Mesenchymal stem cell (in vitro differentiated cells and primary cell): Measurements from ENCODE around the gene ARMC9. TPM values are rescaled to one million over a fixed set of nuclear protein-coding genes. Genes with fewer than 3 reads are reported as not detected.

ENCODE experiments used
- DNase-seq: peaks from one replicate; pipeline ENCODE4 v3.0.0-alpha.2; 2013
- H2AFZ ChIP-seq: one replicate; pipeline ENCODE4 v1.6.1; 2013; ENCODE audit warnings: low read depth, mild to moderate bottlenecking, control low read depth, inconsistent platforms, low read length, moderate library complexity
- H2AK5ac ChIP-seq: 2 replicates; pipeline ENCODE4 v1.6.1; 2013; ENCODE audit warnings: low read length, moderate library complexity, mild to moderate bottlenecking, inconsistent platforms; ENCODE audit not compliant: severe bottlenecking
- H2BK120ac ChIP-seq: one replicate; pipeline ENCODE4 v1.6.1; 2013; ENCODE audit warnings: low read depth, mild to moderate bottlenecking, inconsistent platforms, low read length, moderate library complexity
- H2BK12ac ChIP-seq, 2 experiments: one replicate each; pipeline ENCODE4 v1.6.1; 2013; ENCODE audit warnings: inconsistent platforms in 2 of 2, low read length in 2 of 2, mild to moderate bottlenecking in 2 of 2, moderate library complexity in 2 of 2, control low read depth in 1 of 2
- H2BK15ac ChIP-seq: one replicate; pipeline ENCODE4 v1.6.1; 2013; ENCODE audit warnings: mild to moderate bottlenecking, low read depth, inconsistent platforms; ENCODE audit not compliant: poor library complexity, severe bottlenecking
- H2BK5ac ChIP-seq: 2 replicates; pipeline ENCODE4 v1.6.1; 2013; ENCODE audit warnings: low read depth, mild to moderate bottlenecking, low read length, control low read depth, inconsistent platforms; ENCODE audit not compliant: poor library complexity, severe bottlenecking
- H3K14ac ChIP-seq, 2 experiments: one replicate each; pipeline ENCODE4 v1.6.1; 2013; ENCODE audit warnings: inconsistent platforms in 2 of 2, low read length in 2 of 2, control low read depth in 1 of 2, mild to moderate bottlenecking in 1 of 2, moderate library complexity in 1 of 2
- H3K18ac ChIP-seq, 2 experiments: one replicate each; pipeline ENCODE4 v1.6.1; 2013; ENCODE audit warnings: inconsistent platforms in 2 of 2, low read length in 2 of 2, control low read depth in 1 of 2, low read depth in 1 of 2, mild to moderate bottlenecking in 1 of 2
- H3K23ac ChIP-seq, 2 experiments: one replicate each; pipeline ENCODE4 v1.6.1; 2013; ENCODE audit warnings: inconsistent platforms in 2 of 2, low read length in 2 of 2, mild to moderate bottlenecking in 2 of 2, moderate library complexity in 2 of 2, control low read depth in 1 of 2
- H3K27ac ChIP-seq: 2 replicates; pipeline ENCODE4 v1.5.1; 2013; ENCODE audit warnings: mild to moderate bottlenecking, moderate library complexity, low read length, control low read depth, inconsistent platforms; ENCODE audit not compliant: poor library complexity, severe bottlenecking
- H3K27me3 ChIP-seq, 2 experiments: 2 replicates each; pipeline versions ENCODE4 v1.6.1 to v1.7.0; 2013; ENCODE audit warnings: low read length in 2 of 2, mild to moderate bottlenecking in 2 of 2, moderate library complexity in 2 of 2, control low read depth in 1 of 2, inconsistent platforms in 1 of 2; ENCODE audit not compliant: control insufficient read depth in 1 of 2, insufficient read depth in 1 of 2
- H3K36me3 ChIP-seq, 2 experiments: 2 replicates each; pipeline versions ENCODE4 v1.6.1 to v1.7.0; 2013; ENCODE audit warnings: low read length in 2 of 2, control low read depth in 1 of 2, inconsistent platforms in 1 of 2, low read depth in 1 of 2, mild to moderate bottlenecking in 1 of 2; ENCODE audit not compliant: insufficient read depth in 2 of 2, control insufficient read depth in 1 of 2
- H3K4ac ChIP-seq, 2 experiments: one replicate each; pipeline ENCODE4 v1.6.1; 2013; ENCODE audit warnings: inconsistent platforms in 2 of 2, low read length in 2 of 2, mild to moderate bottlenecking in 2 of 2, moderate library complexity in 2 of 2, control low read depth in 1 of 2, low read depth in 1 of 2
- H3K4me1 ChIP-seq: 2 replicates; pipeline ENCODE4 v1.6.1; 2013; ENCODE audit warnings: low read depth, low read length, control low read depth; ENCODE audit not compliant: control insufficient read depth, insufficient read depth
- H3K4me2 ChIP-seq: 2 replicates; pipeline ENCODE4 v1.6.1; 2013; ENCODE audit warnings: low read length, mild to moderate bottlenecking, inconsistent platforms; ENCODE audit not compliant: poor library complexity, severe bottlenecking
- H3K4me3 ChIP-seq, 2 experiments: 2 replicates each; pipeline versions ENCODE4 v1.5.1 to v1.7.0; 2013; ENCODE audit warnings: low read length in 2 of 2, mild to moderate bottlenecking in 2 of 2, control low read depth in 1 of 2, low read depth in 1 of 2; ENCODE audit not compliant: insufficient read depth in 1 of 2
- H3K79me1 ChIP-seq: replicated peaks from 2 replicates; pipeline ENCODE4 v1.6.1; 2013; ENCODE audit warnings: mild to moderate bottlenecking, control low read depth, low read length, inconsistent platforms; ENCODE audit not compliant: poor library complexity, severe bottlenecking
- H3K9ac ChIP-seq: 2 replicates; pipeline ENCODE4 v1.7.0; 2013; ENCODE audit warnings: mild to moderate bottlenecking, low read length, moderate library complexity
- H3K9me3 ChIP-seq: 2 replicates; pipeline ENCODE4 v1.7.0; 2013; ENCODE audit warnings: mild to moderate bottlenecking, low read length; ENCODE audit not compliant: control insufficient read depth
- H4K8ac ChIP-seq: one replicate; pipeline ENCODE4 v1.6.1; 2013; ENCODE audit warnings: inconsistent platforms, mild to moderate bottlenecking, low read length, moderate library complexity
- H4K91ac ChIP-seq: one replicate; pipeline ENCODE4 v1.6.1; 2013; ENCODE audit warnings: mild to moderate bottlenecking, low read length, inconsistent platforms
- WGBS: methylation state at CpG from one replicate; pipeline ENCODE4 v1.1.7; 2013; ENCODE audit warnings: mixed read lengths; 5-methylcytosine and 5-hydroxymethylcytosine counted together
- polyA plus RNA-seq, 2 experiments: library from polyadenylated mRNA; stranded (reverse); fragments of 200-250 nt; gene quantifications; one replicate each; pipeline ENCODE4 v1.2.3, GENCODE V29; 2013

Gene ARMC9, protein sequence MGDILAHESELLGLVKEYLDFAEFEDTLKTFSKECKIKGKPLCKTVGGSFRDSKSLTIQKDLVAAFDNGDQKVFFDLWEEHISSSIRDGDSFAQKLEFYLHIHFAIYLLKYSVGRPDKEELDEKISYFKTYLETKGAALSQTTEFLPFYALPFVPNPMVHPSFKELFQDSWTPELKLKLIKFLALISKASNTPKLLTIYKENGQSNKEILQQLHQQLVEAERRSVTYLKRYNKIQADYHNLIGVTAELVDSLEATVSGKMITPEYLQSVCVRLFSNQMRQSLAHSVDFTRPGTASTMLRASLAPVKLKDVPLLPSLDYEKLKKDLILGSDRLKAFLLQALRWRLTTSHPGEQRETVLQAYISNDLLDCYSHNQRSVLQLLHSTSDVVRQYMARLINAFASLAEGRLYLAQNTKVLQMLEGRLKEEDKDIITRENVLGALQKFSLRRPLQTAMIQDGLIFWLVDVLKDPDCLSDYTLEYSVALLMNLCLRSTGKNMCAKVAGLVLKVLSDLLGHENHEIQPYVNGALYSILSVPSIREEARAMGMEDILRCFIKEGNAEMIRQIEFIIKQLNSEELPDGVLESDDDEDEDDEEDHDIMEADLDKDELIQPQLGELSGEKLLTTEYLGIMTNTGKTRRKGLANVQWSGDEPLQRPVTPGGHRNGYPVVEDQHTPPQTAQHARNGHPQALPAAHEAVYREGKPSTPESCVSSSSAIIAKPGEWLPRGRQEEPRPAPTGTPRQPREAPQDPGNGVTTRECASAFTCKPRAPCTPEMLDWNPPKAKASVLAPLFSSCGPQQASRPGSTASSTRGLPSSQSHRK
- 200 TPM for polyA plus RNA-seq (2013, experiment 1 of 2)
- polyA plus RNA-seq (2013, experiment 2 of 2), result 202 TPM

- H3K36me3 ChIP-seq, result peaks cover 7 to 31% of the 10 kb centered on the region in 2 experiments
- peak within 1 kb of the TSS; percentile 97 for H4K91ac ChIP-seq
- no peaks in the 10 kb centered on the region for H3K9me3 ChIP-seq
- H3K79me1 ChIP-seq, result peaks cover 8% of the 10 kb centered on the region
- peak within 1 kb of the TSS; percentile 91 for H3K27ac ChIP-seq
- H3K18ac ChIP-seq, result peak within 1 kb of the TSS; percentile 10 to 99
- H2BK15ac ChIP-seq, result peak within 1 kb of the TSS; percentile 80
- peak within 1 kb of the TSS; percentile 46 for H2BK5ac ChIP-seq
- peak within 1 kb of the TSS; percentile 86 for H3K4me2 ChIP-seq
- H2BK120ac ChIP-seq, result peak within 1 kb of the TSS; percentile 87
- under 1% methylated on average over 83 of the region's 83 CpGs for WGBS
- H2BK12ac ChIP-seq, result peak within 1 kb of the TSS in 1 of 2 experiments; percentile 96
- peak; percentile 77 for DNase-seq
- H2AK5ac ChIP-seq, result peak within 1 kb of the TSS; percentile 37
- H3K4me1 ChIP-seq, result peaks cover 16% of the 10 kb centered on the region
- peak within 1 kb of the TSS; percentile 96 for H3K9ac ChIP-seq
- H2AFZ ChIP-seq, result peak within 1 kb of the TSS; percentile 72
- H3K4ac ChIP-seq, result peak within 1 kb of the TSS; percentile 92 to 97
- H3K14ac ChIP-seq, result peak within 1 kb of the TSS in 1 of 2 experiments; percentile 97
- H3K27me3 ChIP-seq, result no peaks in the 10 kb centered on the region
- H4K8ac ChIP-seq, result peak within 1 kb of the TSS; percentile 82
- H3K4me3 ChIP-seq, result peak within 1 kb of the TSS; percentile 93
- peak within 1 kb of the TSS in 1 of 2 experiments; percentile 83 for H3K23ac ChIP-seq
These were observed at the start of gene ARMC9 for GRCh38 chr2:231198291-231199173. Gene ARMC9, plus strand, starts transcription at chr2:231198631. Its CDS starts 7,608 bp downstream, at chr2:231206239.

GRCh38 chr2:231152800-231153557, 45.5 kb upstream of the ARMC9 start:
- H3K4me3 ChIP-seq, result no peak overlapping the region
- no peak overlapping the region for H2BK15ac ChIP-seq
- H3K23ac ChIP-seq, result no peak overlapping the region
- peak overlapping the region in 1 of 2 experiments; percentile 24 for H3K18ac ChIP-seq
- peaks cover 1% of the 10 kb centered on the region for H3K4me1 ChIP-seq
- H2BK5ac ChIP-seq, result no peak overlapping the region
- no peaks in the 10 kb centered on the region for H3K9me3 ChIP-seq
- H4K8ac ChIP-seq, result no peak overlapping the region
- H3K9ac ChIP-seq, result no peak overlapping the region
- peak overlapping the region; percentile 83 for H3K27ac ChIP-seq
- H3K4ac ChIP-seq, result no peak overlapping the region
- H3K4me2 ChIP-seq, result no peak overlapping the region
- no peak overlapping the region for H4K91ac ChIP-seq
- WGBS, result 47% methylated on average over 6 of the region's 8 CpGs
- H3K36me3 ChIP-seq, result peaks cover 12 to 60% of the 10 kb centered on the region in 2 experiments
- no peak overlapping the region for H2AK5ac ChIP-seq
- H2AFZ ChIP-seq, result no peak overlapping the region
- peaks cover 7% of the 10 kb centered on the region for H3K79me1 ChIP-seq
- no peak overlapping the region for H2BK120ac ChIP-seq
- H3K14ac ChIP-seq, result no peak overlapping the region
- H3K27me3 ChIP-seq, result no peaks in the 10 kb centered on the region
- peak; percentile 82 for DNase-seq
- H2BK12ac ChIP-seq, result no peak overlapping the region

DNA sequence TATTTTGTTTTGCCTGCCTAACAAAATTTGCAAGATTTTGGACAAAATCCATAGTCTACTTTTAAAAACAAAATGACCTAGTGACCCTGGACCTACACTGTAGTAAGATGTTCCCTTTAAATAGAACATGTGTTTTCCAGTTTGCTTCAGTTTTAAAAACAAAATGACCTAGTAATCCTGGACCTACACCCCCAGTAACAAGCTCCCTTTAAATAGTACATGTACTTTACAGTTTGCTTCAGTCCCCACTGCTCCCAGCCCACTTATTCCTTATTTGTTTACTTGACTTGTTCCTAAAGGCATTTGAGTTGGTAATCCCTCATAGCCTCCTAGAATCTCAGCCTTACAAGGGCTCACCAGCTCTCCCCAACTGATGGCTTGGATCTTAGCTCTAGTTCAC, 39.1 kb upstream of the ARMC9 start:
- no peak overlapping the region for H3K14ac ChIP-seq
- no peak overlapping the region for H2AFZ ChIP-seq
- H3K79me1 ChIP-seq, result peaks cover 6% of the 10 kb centered on the region
- H3K27ac ChIP-seq, result peak overlapping the region; percentile 90
- H3K4me2 ChIP-seq, result no peak overlapping the region
- DNase-seq, result peak; percentile 65
- H3K23ac ChIP-seq, result no peak overlapping the region
- no peak overlapping the region for H3K4me3 ChIP-seq
- peak overlapping the region; percentile 97 for H4K8ac ChIP-seq
- peak overlapping the region; percentile 12 for H2BK15ac ChIP-seq
- peaks cover 11% of the 10 kb centered on the region for H3K4me1 ChIP-seq
- peak overlapping the region; percentile 100 for H4K91ac ChIP-seq
- no peaks in the 10 kb centered on the region for H3K9me3 ChIP-seq
- H2BK5ac ChIP-seq, result peak overlapping the region; percentile 96
- no peaks in the 10 kb centered on the region for H3K27me3 ChIP-seq
- peak overlapping the region; percentile 99 for H2BK120ac ChIP-seq
- peak overlapping the region; percentile 13 to 98 for H3K18ac ChIP-seq
- H2BK12ac ChIP-seq, result peak overlapping the region in 1 of 2 experiments; percentile 98
- H3K9ac ChIP-seq, result peak overlapping the region; percentile 87
- peak overlapping the region; percentile 100 for H2AK5ac ChIP-seq
- peaks cover 6 to 32% of the 10 kb centered on the region in 2 experiments for H3K36me3 ChIP-seq
- peak overlapping the region in 1 of 2 experiments; percentile 100 for H3K4ac ChIP-seq
